ENCODE data around the gene KIF13A.
"Not testable (repeated sequence)": the region's sequence is repeated elsewhere in the genome, so short reads cannot be mapped to it uniquely, and the experiment has no call there.

Gene KIF13A

GRCh38 chr6:17900011-17900410 lies 87.4 kb downstream of the KIF13A start:
- DNase-seq (ENCODE audit: low read depth): no peak

DNA sequence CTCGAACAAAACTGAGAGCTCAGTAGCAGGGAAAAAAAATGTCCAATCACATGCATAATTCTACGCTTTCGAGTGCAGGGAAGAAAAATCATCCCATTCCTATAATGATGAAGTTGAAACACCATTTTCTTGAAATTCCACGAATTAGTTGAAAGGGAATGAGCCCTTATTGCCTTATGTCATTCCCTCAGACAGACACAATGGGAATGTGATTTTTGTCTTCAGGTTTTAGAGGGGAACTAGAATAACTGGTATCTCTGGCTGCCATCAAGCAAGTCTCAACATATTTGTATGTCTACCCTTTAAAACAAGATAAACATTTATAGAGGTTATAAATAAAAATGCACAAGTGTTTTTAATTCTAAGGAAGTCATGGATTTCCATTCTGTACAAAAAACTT lies 87.9 kb downstream of the KIF13A start:
- no peak for DNase-seq (ENCODE audit: low read depth)

GRCh38 chr6:17897681-17898080 lies 89.8 kb downstream of the KIF13A start:
- no peak for DNase-seq (ENCODE audit: low read depth)

DNA sequence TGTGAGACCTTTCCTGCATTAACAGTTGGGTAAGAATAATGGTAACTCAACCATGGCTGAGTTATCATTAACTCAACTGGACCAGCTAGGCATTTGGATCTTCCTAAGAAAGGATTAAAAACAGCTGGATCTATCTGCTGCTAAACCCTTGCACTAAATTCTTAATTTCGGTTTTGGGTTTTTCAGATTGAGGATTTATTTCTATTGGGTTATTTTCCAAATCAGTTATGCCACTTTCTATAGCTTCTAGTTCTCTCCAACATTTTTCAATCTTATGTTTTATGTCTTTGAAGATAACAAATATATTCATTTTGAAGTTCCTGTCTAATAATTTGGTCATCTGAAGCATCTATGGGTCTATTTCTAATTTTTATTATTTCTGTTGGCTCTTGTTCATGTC lies 92.5 kb downstream of the KIF13A start:
- DNase-seq (ENCODE audit: low read depth): no peak

- DNase-seq (ENCODE audit: low read depth): no peak
Observed at GRCh38 chr6:17894191-17894590, 93.2 kb downstream of the KIF13A start.

GRCh38 chr6:17892097-17892686 lies 95.2 kb downstream of the KIF13A start:
- DNase-seq (ENCODE audit: low read depth): no peak

GRCh38 chr6:17890309-17890708 lies 97.1 kb downstream of the KIF13A start:
- no peak for DNase-seq (ENCODE audit: low read depth)

DNA sequence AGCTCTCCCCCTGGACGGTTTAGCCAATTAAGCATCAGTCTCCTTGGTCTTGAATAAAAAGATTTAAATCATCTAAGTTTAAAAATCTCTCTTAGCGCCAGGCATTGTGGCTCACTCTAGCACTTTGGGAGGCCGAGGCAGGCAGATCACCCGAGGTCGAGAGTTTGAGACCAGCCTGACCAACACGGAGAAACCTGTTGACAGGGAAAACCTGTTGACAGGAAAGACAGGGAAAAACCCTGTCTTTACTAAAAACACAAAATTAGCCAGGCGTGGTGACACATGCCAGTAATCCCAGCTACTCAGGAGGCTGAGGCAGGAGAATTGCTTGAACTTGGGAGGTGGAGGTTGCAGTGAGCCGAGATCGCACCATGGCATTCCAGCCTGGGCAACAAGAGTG lies 97.7 kb downstream of the KIF13A start:
- not testable (repeated sequence) for DNase-seq (ENCODE audit: low read depth)

GRCh38 chr6:17886891-17887290 lies 100.5 kb downstream of the KIF13A start:
- DNase-seq (ENCODE audit: low read depth): no peak

DNA sequence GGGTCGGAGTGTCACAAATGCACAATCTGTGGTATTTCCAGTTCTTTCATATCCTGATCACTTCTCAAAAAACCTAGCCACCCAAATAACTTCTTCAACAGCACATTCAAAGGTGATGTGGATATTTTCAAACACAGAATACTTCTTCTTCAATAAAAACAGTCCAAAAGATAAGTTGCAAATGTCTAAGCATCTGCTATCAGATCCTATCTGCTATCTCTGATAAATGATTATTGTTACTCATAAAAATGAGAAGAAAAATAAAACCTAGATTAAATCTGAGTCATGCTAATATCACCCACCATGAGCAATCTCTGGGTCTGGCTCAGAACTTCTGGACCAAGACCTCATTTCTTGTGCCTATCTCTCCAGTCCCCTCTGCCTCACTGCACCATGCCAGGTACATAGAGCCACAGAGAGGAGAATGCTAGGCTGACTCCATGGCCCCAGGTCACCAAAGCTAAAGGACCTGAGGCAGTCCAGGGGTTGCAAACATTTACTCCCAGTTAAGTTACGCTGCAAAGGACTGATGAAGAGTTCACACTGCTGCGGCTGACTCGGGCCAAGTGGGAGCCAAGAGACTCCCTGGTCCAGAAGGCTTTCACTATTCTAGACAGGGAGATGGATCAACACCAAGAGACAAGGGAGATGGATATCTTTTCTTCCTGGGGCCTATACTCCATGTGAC lies 101.4 kb downstream of the KIF13A start:
- no peak for DNase-seq (ENCODE audit: low read depth)

DNA sequence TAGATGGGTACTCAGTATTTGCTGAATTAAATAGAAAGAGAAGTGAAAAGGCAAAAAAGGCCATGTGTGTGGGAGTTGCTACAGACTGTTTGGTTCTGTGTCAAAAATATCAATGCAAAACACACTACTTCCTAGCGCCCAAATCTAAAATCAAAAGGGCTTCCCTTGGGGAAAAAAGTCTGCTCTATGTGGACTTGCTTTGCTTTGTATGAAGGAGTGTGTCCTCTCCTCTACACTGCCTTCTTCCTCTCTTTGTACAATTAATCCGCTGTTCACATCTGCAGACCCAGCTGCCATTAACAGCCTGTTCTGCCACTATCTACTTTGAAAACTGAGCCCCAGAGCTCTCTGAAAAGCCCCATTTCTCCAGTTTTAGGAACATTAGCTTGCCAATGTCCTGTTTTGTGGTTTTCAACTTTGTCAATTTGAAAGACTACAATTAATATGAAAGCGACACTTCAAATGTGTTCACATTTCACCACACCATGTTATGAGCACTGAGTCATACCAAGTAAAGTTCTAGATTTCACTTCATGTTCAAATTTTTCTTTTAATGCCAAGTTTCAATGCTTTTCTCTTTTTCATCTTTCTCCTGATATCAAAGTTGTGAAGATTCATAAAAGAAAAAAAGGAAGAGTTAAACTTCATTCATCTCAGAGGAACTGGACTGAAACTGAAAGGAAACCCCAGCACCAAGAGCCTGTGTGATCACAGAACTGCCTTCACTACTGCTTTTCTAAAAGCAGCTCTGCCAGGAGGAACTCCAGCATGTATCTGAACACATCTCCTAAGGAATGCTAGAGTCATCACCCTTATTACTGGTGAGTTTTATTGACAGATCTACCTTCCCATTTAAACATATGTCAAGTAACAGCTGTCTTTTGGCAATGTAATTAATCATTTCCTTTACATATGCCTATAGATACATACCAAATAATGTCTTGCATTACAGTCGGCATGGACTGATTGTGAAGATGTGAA lies 102.6 kb downstream of the KIF13A start:
- DNase-seq (ENCODE audit: low read depth): no peak

GRCh38 chr6:17883665-17884497 lies 103.6 kb downstream of the KIF13A start:
- DNase-seq (ENCODE audit: low read depth): no peak

DNA sequence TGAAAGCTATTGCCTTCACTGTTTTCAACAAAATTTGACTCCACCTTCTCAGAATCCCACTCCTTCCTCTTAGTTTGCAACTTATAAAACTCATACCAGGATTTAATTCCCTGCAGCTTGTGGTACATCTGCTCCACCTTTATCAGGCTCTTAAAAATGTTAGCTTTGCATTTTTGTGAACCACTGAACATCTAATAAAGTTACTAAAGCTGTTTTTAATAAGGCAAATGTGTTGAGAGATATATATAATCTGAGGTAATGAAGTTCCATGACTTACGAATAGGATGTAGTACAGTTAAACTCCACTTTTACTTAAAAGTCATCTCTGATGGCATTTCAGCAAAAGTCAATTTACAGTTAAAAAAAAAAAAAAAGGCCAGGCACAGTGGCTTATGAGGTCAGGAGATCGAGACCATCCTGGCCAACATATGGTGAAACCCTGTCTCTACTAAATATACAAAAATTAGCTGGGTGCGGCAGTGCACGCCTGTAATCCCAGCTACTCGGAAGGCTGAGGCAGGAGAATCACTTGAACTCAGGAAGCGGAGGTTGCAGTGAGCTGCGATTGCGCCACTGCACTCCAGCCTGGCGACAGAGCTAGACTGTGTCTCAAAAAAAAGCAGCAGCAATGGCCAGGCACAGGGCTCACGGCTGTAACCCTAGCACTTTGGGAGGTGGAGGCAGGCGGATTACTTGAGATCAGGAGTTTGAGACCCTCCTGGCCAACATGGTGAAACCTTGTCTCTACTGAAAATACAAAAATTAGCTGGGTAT lies 106.2 kb downstream of the KIF13A start:
- DNase-seq (ENCODE audit: low read depth): no peak

DNA sequence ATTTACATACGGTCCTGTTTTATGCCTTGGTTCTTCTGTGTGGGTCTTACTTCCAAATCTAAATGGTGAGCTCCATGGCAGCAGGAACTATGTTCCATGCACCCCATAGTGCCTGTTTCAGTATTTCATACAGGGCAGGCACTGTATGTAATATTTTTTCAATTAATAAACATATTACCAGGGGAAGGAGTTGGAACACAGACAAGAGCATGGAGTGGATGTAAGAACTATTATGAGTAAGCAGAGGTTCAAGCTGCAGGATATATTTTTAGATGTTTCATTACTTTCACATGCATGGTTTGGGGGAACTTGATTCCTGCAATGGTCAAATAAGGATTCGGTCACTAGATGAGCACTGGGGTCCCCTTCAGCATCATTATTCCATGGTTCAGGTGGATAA lies 108.3 kb downstream of the KIF13A start:
- no peak for DNase-seq (ENCODE audit: low read depth)

DNA sequence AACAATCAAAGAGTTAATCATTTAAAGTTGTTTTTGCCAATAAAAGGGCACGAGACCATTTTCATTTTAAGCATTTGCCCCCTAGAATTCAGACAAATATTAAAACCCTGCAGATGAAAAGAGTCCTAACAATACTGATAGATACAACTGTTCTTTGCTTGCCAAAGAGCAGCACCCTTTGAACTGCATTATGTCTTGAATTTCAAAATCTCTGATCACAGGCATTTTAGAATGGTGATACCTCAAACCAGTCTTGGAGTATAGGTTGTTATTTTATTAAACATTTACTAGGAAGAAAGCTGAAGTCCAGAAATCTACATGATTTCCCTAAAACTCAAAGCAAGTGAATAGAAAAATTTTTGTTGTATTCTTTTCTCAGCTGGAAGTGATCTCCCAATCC lies 108.7 kb downstream of the KIF13A start:
- no peak for DNase-seq (ENCODE audit: low read depth)

GRCh38 chr6:17877895-17878440 lies 109.5 kb downstream of the KIF13A start:
- no peak for DNase-seq (ENCODE audit: low read depth)

GRCh38 chr6:17877196-17877894 lies 110.1 kb downstream of the KIF13A start:
- DNase-seq (ENCODE audit: low read depth): no peak

GRCh38 chr6:17874753-17875152 lies 112.7 kb downstream of the KIF13A start:
- no peak for DNase-seq (ENCODE audit: low read depth)

- DNase-seq (ENCODE audit: low read depth): no peak
Observed at GRCh38 chr6:17872908-17873307, 114.5 kb downstream of the KIF13A start.

DNA sequence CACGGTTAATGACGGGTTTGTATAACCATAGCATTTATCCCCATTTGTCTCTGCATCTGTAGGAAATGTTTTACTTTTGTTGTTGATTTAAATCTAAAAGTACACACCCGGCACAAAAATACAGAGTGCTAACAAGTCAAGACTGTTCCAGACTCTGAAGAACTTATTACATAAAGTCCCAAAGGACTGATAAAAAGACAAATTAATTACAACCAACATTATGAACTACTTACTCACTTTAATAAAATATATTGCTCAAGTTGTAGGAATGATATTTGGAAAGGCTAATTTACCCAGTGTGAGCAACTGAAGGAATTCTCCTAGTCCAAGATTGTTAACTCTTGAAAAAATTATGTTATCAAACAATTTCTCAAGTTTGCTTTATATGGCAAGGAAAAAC lies 115.6 kb downstream of the KIF13A start:
- DNase-seq (ENCODE audit: low read depth): no peak

All from T-helper 22 cell (primary cell).